ENCODE measurements around the gene SAP25.

The SAP25 gene

DNA sequence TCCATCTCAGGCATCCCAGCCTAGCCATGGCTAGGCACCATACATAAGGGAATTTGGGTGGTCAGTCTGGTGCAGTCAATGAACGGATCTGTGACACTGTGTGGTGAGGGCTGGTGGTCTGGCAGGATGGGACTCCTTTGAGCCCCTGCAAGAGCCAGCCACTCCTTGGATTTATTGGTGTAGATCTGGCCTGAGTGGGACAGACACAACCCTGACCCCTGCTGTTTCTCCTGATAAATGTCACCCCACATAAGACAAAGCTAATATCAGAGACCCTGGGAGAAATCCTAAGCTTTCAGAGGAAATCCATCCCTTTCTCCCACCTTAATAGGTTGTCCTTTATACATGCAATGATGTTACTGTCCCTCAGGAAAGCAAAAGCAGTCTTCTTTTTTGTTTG, 14.7 kb upstream of the SAP25 start:
- Histone ChIP-seq H3K4me2 (ENCODE audit: low read length) (no peak overlapping the region), H3K4me1 (ENCODE audit: control insufficient read depth, low read length) (peaks cover 25% of the 10 kb centered on the region), H3K9me3 (ENCODE audit: control insufficient read depth, insufficient read depth, low read length) (no peaks in the 10 kb centered on the region), H3K27me3 (ENCODE audit: control insufficient read depth, low read length) (no peaks in the 10 kb centered on the region), H3F3A (ENCODE audit: control insufficient read depth, insufficient read depth) (peaks cover 15% of the 10 kb centered on the region), H3K36me3 (ENCODE audit: control insufficient read depth, low read length) (peaks cover 5% of the 10 kb centered on the region; the same call in 1 of the 2 replicates), H3K4me3 (ENCODE audit: low read length) (no peak overlapping the region), H3K27ac (ENCODE audit: low read depth, low read length) (no peak overlapping the region), H3K9me2 (replicated peaks; ENCODE audit: control insufficient read depth, low read length) (no peaks in the 10 kb centered on the region), H3K79me2 (ENCODE audit: control insufficient read depth, low read length) (peaks cover 17% of the 10 kb centered on the region), H4K20me1 (ENCODE audit: control insufficient read depth, insufficient read depth, low read depth, low read length) (no peaks in the 10 kb centered on the region)
- TF ChIP-seq, protein P1, sequence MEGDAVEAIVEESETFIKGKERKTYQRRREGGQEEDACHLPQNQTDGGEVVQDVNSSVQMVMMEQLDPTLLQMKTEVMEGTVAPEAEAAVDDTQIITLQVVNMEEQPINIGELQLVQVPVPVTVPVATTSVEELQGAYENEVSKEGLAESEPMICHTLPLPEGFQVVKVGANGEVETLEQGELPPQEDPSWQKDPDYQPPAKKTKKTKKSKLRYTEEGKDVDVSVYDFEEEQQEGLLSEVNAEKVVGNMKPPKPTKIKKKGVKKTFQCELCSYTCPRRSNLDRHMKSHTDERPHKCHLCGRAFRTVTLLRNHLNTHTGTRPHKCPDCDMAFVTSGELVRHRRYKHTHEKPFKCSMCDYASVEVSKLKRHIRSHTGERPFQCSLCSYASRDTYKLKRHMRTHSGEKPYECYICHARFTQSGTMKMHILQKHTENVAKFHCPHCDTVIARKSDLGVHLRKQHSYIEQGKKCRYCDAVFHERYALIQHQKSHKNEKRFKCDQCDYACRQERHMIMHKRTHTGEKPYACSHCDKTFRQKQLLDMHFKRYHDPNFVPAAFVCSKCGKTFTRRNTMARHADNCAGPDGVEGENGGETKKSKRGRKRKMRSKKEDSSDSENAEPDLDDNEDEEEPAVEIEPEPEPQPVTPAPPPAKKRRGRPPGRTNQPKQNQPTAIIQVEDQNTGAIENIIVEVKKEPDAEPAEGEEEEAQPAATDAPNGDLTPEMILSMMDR (IDR thresholded peaks at IDR 0.05; ENCODE audit: low read depth, low read length, poor library complexity, severe bottlenecking), result peak; percentile 68
- no peak for TF ChIP-seq EZH2phosphoT487 (IDR thresholded peaks at IDR 0.05; ENCODE audit: borderline replicate concordance, low read length)

DNA sequence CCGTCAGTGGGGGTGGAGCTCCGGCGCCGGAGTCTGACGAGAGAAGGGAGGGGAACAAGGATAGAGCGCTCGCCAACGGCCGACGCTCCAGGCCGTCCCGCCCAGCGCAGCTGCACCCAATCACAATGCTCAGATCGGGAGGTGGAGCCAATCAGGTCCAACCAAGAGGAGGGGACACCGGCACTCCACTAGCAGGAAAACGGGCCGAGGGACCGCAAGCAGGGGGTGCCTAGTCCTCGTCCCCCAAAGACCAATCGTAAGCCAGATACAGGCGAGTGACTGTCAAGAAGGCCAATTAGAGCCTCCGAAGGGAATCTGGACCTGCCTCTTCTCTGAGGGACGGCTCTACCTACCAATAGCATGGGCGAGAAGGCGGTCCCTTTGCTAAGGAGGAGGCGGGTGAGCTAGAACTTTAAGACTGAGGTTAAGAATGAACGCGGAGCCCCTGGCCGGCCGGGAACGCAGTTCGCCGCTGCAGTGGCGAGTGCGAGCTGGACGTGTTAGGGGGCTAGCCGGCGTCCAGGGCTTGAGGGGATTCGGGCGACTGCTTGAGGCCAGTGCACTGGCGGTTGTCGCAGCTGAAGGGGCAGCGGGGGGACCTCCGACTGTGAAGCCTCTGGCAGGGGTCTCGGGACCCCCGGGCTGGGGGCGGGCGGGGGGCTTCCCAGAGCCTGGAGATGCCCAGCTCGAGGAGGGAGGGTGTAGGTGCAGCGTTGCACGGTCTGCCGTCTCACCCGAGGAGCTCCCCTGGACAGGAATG, 12.7 kb upstream of the SAP25 start, which contains the start of gene FBXO24:
Gene FBXO24 (plus strand): TSS at position 63 of the 760 bp plus-strand sequence. CDS start 298 bp downstream, at position 361.
- Histone ChIP-seq H3K36me3 (ENCODE audit: control insufficient read depth, low read length) (peaks cover 25% of the 10 kb centered on the region), H3K9me3 (ENCODE audit: control insufficient read depth, insufficient read depth, low read length) (no peaks in the 10 kb centered on the region), H3K27me3 (ENCODE audit: control insufficient read depth, low read length) (no peaks in the 10 kb centered on the region), H3K9me2 (replicated peaks; ENCODE audit: control insufficient read depth, low read length) (no peaks in the 10 kb centered on the region), H3K79me2 (ENCODE audit: control insufficient read depth, low read length) (peaks cover 33% of the 10 kb centered on the region), H3K4me2 (ENCODE audit: low read length) (peak within 1 kb of the TSS; percentile 91), H3K27ac (ENCODE audit: low read depth, low read length) (peak within 1 kb of the TSS; percentile 93), H3K4me1 (ENCODE audit: control insufficient read depth, low read length) (peaks cover 36% of the 10 kb centered on the region), H3F3A (ENCODE audit: control insufficient read depth, insufficient read depth) (peaks cover 18% of the 10 kb centered on the region), H3K4me3 (ENCODE audit: low read length) (peak within 1 kb of the TSS; percentile 83), H4K20me1 (ENCODE audit: control insufficient read depth, insufficient read depth, low read depth, low read length) (peaks cover 5% of the 10 kb centered on the region; the same call in 1 of the 2 replicates)
- no peak for TF ChIP-seq EZH2phosphoT487 (IDR thresholded peaks at IDR 0.05; ENCODE audit: borderline replicate concordance, low read length)

DNA sequence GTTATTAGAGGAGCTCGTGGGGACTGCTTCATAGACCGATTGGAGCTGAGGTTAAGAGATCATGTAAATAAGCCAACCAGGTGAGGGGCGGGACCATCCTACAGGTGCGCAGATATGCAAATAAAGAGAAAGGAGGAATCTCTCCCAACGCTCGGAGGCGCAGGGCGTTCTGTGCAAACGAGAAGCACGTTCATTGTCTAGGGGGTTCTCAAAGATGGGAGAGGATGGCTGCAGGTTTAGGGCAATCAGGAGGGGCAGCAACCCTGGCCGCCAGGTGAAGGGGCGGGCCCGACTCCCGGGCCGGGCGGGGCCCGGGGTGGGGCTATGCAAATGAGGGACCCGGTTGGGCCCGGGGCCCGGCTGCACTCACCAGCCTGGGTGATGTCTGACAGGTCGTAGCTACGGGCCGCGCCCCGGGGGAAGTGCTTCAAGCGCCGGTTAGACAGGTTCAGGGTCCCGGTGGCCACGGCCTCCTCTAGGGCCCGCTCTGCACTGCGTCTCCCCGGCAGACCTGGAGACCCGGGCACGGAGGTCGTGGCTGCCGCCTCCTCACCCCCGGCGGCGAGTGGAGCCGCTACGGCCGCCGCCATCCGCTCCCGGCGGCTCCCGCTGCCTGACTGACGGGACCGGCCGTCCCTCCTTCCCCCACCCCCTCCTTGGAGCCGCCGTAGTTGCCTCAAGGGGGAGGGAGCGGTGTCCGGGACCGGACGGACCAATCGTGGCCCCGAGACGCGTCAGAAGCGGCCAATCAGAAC, 12.0 kb upstream of the SAP25 start, which contains the start of gene LRCH4:
Gene LRCH4 (minus strand): TSS at position 619 of the 755 bp plus-strand sequence. CDS start 29 bp downstream, at position 590.
- Histone ChIP-seq H3K27ac (ENCODE audit: low read depth, low read length) (peak within 1 kb of the TSS; percentile 93), H3K4me2 (ENCODE audit: low read length) (peak within 1 kb of the TSS; percentile 91), H4K20me1 (ENCODE audit: control insufficient read depth, insufficient read depth, low read depth, low read length) (peaks cover 5% of the 10 kb centered on the region; the same call in 1 of the 2 replicates), H3K79me2 (ENCODE audit: control insufficient read depth, low read length) (peaks cover 33% of the 10 kb centered on the region), H3K27me3 (ENCODE audit: control insufficient read depth, low read length) (no peaks in the 10 kb centered on the region), H3K9me2 (replicated peaks; ENCODE audit: control insufficient read depth, low read length) (no peaks in the 10 kb centered on the region), H3K9me3 (ENCODE audit: control insufficient read depth, insufficient read depth, low read length) (no peaks in the 10 kb centered on the region), H3F3A (ENCODE audit: control insufficient read depth, insufficient read depth) (peaks cover 18% of the 10 kb centered on the region), H3K36me3 (ENCODE audit: control insufficient read depth, low read length) (peaks cover 32% of the 10 kb centered on the region), H3K4me1 (ENCODE audit: control insufficient read depth, low read length) (peaks cover 36% of the 10 kb centered on the region), H3K4me3 (ENCODE audit: low read length) (peak within 1 kb of the TSS; percentile 83)
- no peak for TF ChIP-seq EZH2phosphoT487 (IDR thresholded peaks at IDR 0.05; ENCODE audit: borderline replicate concordance, low read length)
- TF ChIP-seq, protein P1 (IDR thresholded peaks at IDR 0.05; ENCODE audit: low read depth, low read length, poor library complexity, severe bottlenecking), result no peak

All from DOHH2 (cell line).